ENCODE data around the gene ADARB2.
"Not testable (repeated sequence)": the region's sequence is repeated elsewhere in the genome, so short reads cannot be mapped to it uniquely, and the experiment has no call there.

ADARB2 gene

GRCh38 chr10:1545524-1545923 lies 191.8 kb downstream of the ADARB2 start:
- H3K79me2 ChIP-seq (ENCODE audit: control insufficient read depth, insufficient read depth, low read length, unreplicated experiment): no peaks in the 10 kb centered on the region
- H3K27me3 ChIP-seq (ENCODE audit: insufficient read depth, low read length): no peaks in the 10 kb centered on the region
- H2AFZ ChIP-seq (ENCODE audit: low read length, unreplicated experiment): no peak overlapping the region
- H3K36me3 ChIP-seq (ENCODE audit: insufficient read depth, low read length): no peaks in the 10 kb centered on the region
- no peak overlapping the region for H3K27ac ChIP-seq (ENCODE audit: low read depth, low read length)
- no peaks in the 10 kb centered on the region for H3K4me1 ChIP-seq (ENCODE audit: control insufficient read depth, insufficient read depth, low read length, unreplicated experiment)
- H3K4me3 ChIP-seq (ENCODE audit: low read depth, low read length): no peak overlapping the region

- no peaks in the 10 kb centered on the region for H3K4me1 ChIP-seq (ENCODE audit: control insufficient read depth, insufficient read depth, low read length, unreplicated experiment)
- no peak overlapping the region for H2AFZ ChIP-seq (ENCODE audit: low read length, unreplicated experiment)
- H3K27me3 ChIP-seq (ENCODE audit: insufficient read depth, low read length): no peaks in the 10 kb centered on the region
- no peaks in the 10 kb centered on the region for H3K36me3 ChIP-seq (ENCODE audit: insufficient read depth, low read length)
- H3K27ac ChIP-seq (ENCODE audit: low read depth, low read length): no peak overlapping the region
- no peaks in the 10 kb centered on the region for H3K79me2 ChIP-seq (ENCODE audit: control insufficient read depth, insufficient read depth, low read length, unreplicated experiment)
- H3K4me3 ChIP-seq (ENCODE audit: low read depth, low read length): no peak overlapping the region
These were observed 192.4 kb downstream of the ADARB2 start for GRCh38 chr10:1544929-1545328.

- Histone ChIP-seq H3K27ac (ENCODE audit: low read depth, low read length) (no peak overlapping the region), H2AFZ (ENCODE audit: low read length, unreplicated experiment) (no peak overlapping the region), H3K4me1 (ENCODE audit: control insufficient read depth, insufficient read depth, low read length, unreplicated experiment) (no peaks in the 10 kb centered on the region), H3K4me3 (ENCODE audit: low read depth, low read length) (no peak overlapping the region), H3K27me3 (ENCODE audit: insufficient read depth, low read length) (no peaks in the 10 kb centered on the region), H3K79me2 (ENCODE audit: control insufficient read depth, insufficient read depth, low read length, unreplicated experiment) (no peaks in the 10 kb centered on the region), H3K36me3 (ENCODE audit: insufficient read depth, low read length) (no peaks in the 10 kb centered on the region)
These were observed 193.1 kb downstream of the ADARB2 start for GRCh38 chr10:1544209-1544673.

GRCh38 chr10:1543596-1543995 lies 193.7 kb downstream of the ADARB2 start:
- Histone ChIP-seq H2AFZ (ENCODE audit: low read length, unreplicated experiment) (no peak overlapping the region), H3K36me3 (ENCODE audit: insufficient read depth, low read length) (no peaks in the 10 kb centered on the region), H3K27me3 (ENCODE audit: insufficient read depth, low read length) (no peaks in the 10 kb centered on the region), H3K4me1 (ENCODE audit: control insufficient read depth, insufficient read depth, low read length, unreplicated experiment) (no peaks in the 10 kb centered on the region), H3K79me2 (ENCODE audit: control insufficient read depth, insufficient read depth, low read length, unreplicated experiment) (no peaks in the 10 kb centered on the region), H3K4me3 (ENCODE audit: low read depth, low read length) (no peak overlapping the region), H3K27ac (ENCODE audit: low read depth, low read length) (no peak overlapping the region)

GRCh38 chr10:1542941-1543340 lies 194.4 kb downstream of the ADARB2 start:
- Histone ChIP-seq H2AFZ (ENCODE audit: low read length, unreplicated experiment) (no peak overlapping the region), H3K4me3 (ENCODE audit: low read depth, low read length) (no peak overlapping the region), H3K36me3 (ENCODE audit: insufficient read depth, low read length) (no peaks in the 10 kb centered on the region), H3K27me3 (ENCODE audit: insufficient read depth, low read length) (no peaks in the 10 kb centered on the region), H3K79me2 (ENCODE audit: control insufficient read depth, insufficient read depth, low read length, unreplicated experiment) (no peaks in the 10 kb centered on the region), H3K27ac (ENCODE audit: low read depth, low read length) (no peak overlapping the region), H3K4me1 (ENCODE audit: control insufficient read depth, insufficient read depth, low read length, unreplicated experiment) (no peaks in the 10 kb centered on the region)

- Histone ChIP-seq H3K79me2 (ENCODE audit: control insufficient read depth, insufficient read depth, low read length, unreplicated experiment) (no peaks in the 10 kb centered on the region), H3K4me1 (ENCODE audit: control insufficient read depth, insufficient read depth, low read length, unreplicated experiment) (no peaks in the 10 kb centered on the region), H3K36me3 (ENCODE audit: insufficient read depth, low read length) (no peaks in the 10 kb centered on the region), H2AFZ (ENCODE audit: low read length, unreplicated experiment) (no peak overlapping the region), H3K27me3 (ENCODE audit: insufficient read depth, low read length) (no peaks in the 10 kb centered on the region), H3K4me3 (ENCODE audit: low read depth, low read length) (no peak overlapping the region), H3K27ac (ENCODE audit: low read depth, low read length) (no peak overlapping the region)
These were observed 197.2 kb downstream of the ADARB2 start for GRCh38 chr10:1540144-1540543.

- Histone ChIP-seq H3K27me3 (ENCODE audit: insufficient read depth, low read length) (no peaks in the 10 kb centered on the region), H3K4me1 (ENCODE audit: control insufficient read depth, insufficient read depth, low read length, unreplicated experiment) (no peaks in the 10 kb centered on the region), H3K36me3 (ENCODE audit: insufficient read depth, low read length) (no peaks in the 10 kb centered on the region), H3K27ac (ENCODE audit: low read depth, low read length) (no peak overlapping the region), H2AFZ (ENCODE audit: low read length, unreplicated experiment) (no peak overlapping the region), H3K4me3 (ENCODE audit: low read depth, low read length) (no peak overlapping the region), H3K79me2 (ENCODE audit: control insufficient read depth, insufficient read depth, low read length, unreplicated experiment) (no peaks in the 10 kb centered on the region)
These were observed 198.1 kb downstream of the ADARB2 start for GRCh38 chr10:1539216-1539615.

- no peaks in the 10 kb centered on the region for H3K4me1 ChIP-seq (ENCODE audit: control insufficient read depth, insufficient read depth, low read length, unreplicated experiment)
- H3K4me3 ChIP-seq (ENCODE audit: low read depth, low read length): no peak overlapping the region
- H3K79me2 ChIP-seq (ENCODE audit: control insufficient read depth, insufficient read depth, low read length, unreplicated experiment): no peaks in the 10 kb centered on the region
- H3K36me3 ChIP-seq (ENCODE audit: insufficient read depth, low read length): no peaks in the 10 kb centered on the region
- no peak overlapping the region for H3K27ac ChIP-seq (ENCODE audit: low read depth, low read length)
- H2AFZ ChIP-seq (ENCODE audit: low read length, unreplicated experiment): no peak overlapping the region
- H3K27me3 ChIP-seq (ENCODE audit: insufficient read depth, low read length): no peaks in the 10 kb centered on the region
These were observed 198.7 kb downstream of the ADARB2 start for GRCh38 chr10:1538531-1539061.

GRCh38 chr10:1538121-1538520 lies 199.2 kb downstream of the ADARB2 start:
- H3K4me1 ChIP-seq (ENCODE audit: control insufficient read depth, insufficient read depth, low read length, unreplicated experiment): no peaks in the 10 kb centered on the region
- H3K27me3 ChIP-seq (ENCODE audit: insufficient read depth, low read length): no peaks in the 10 kb centered on the region
- H3K4me3 ChIP-seq (ENCODE audit: low read depth, low read length): no peak overlapping the region
- H3K36me3 ChIP-seq (ENCODE audit: insufficient read depth, low read length): no peaks in the 10 kb centered on the region
- H3K27ac ChIP-seq (ENCODE audit: low read depth, low read length): no peak overlapping the region
- no peaks in the 10 kb centered on the region for H3K79me2 ChIP-seq (ENCODE audit: control insufficient read depth, insufficient read depth, low read length, unreplicated experiment)
- no peak overlapping the region for H2AFZ ChIP-seq (ENCODE audit: low read length, unreplicated experiment)

- not testable (repeated sequence) for H3K4me1 ChIP-seq (ENCODE audit: control insufficient read depth, insufficient read depth, low read length, unreplicated experiment); H3K27ac ChIP-seq (ENCODE audit: low read depth, low read length); H3K4me3 ChIP-seq (ENCODE audit: low read depth, low read length); H3K79me2 ChIP-seq (ENCODE audit: control insufficient read depth, insufficient read depth, low read length, unreplicated experiment); H3K27me3 ChIP-seq (ENCODE audit: insufficient read depth, low read length); H2AFZ ChIP-seq (ENCODE audit: low read length, unreplicated experiment); H3K36me3 ChIP-seq (ENCODE audit: insufficient read depth, low read length)
These were observed 199.9 kb downstream of the ADARB2 start for GRCh38 chr10:1537449-1537848.

- Histone ChIP-seq H3K79me2 (ENCODE audit: control insufficient read depth, insufficient read depth, low read length, unreplicated experiment) (no peaks in the 10 kb centered on the region), H3K27me3 (ENCODE audit: insufficient read depth, low read length) (no peaks in the 10 kb centered on the region), H3K4me1 (ENCODE audit: control insufficient read depth, insufficient read depth, low read length, unreplicated experiment) (no peaks in the 10 kb centered on the region), H3K27ac (ENCODE audit: low read depth, low read length) (no peak overlapping the region), H3K36me3 (ENCODE audit: insufficient read depth, low read length) (no peaks in the 10 kb centered on the region), H3K4me3 (ENCODE audit: low read depth, low read length) (no peak overlapping the region), H2AFZ (ENCODE audit: low read length, unreplicated experiment) (no peak overlapping the region)
These were observed 201.0 kb downstream of the ADARB2 start for GRCh38 chr10:1536341-1536740.
